RWPE2 (cell line): ENCODE results near the gene PACS1.

Source experiments
- ATAC-seq: fragments of 200-7000 bp; cut with Tn5 transposase; 3 replicates; pipeline ENCODE4 v1.9.1; 2021; ENCODE audit warnings: low read depth
- DNase-seq: peaks from one replicate; pipeline ENCODE4 v3.0.0-alpha.2; 2020; ENCODE audit warnings: low spot score
- H3K27ac ChIP-seq: fragments of 450-650 bp; 2 replicates; pipeline ENCODE4 v1.5.1; 2017; ENCODE audit warnings: mild to moderate bottlenecking; ENCODE audit not compliant: poor library complexity, severe bottlenecking
- H3K27me3 ChIP-seq: fragments of 250-450 bp; sonication (Bioruptor Pico); 2 replicates; pipeline ENCODE4 v1.5.1; 2021; ENCODE audit warnings: mild to moderate bottlenecking, moderate library complexity; ENCODE audit not compliant: insufficient read depth, poor library complexity, severe bottlenecking
- H3K36me3 ChIP-seq: fragments of 250-450 bp; sonication (Bioruptor Pico); 2 replicates; pipeline ENCODE4 v1.5.1; 2020; ENCODE audit warnings: low read depth, mild to moderate bottlenecking, moderate library complexity
- H3K4me1 ChIP-seq: fragments of 250-450 bp; sonication (Bioruptor Pico); 2 replicates; pipeline ENCODE4 v1.5.1; 2021; ENCODE audit warnings: mild to moderate bottlenecking, moderate library complexity; ENCODE audit not compliant: insufficient read depth, poor library complexity, severe bottlenecking
- H3K4me3 ChIP-seq: fragments of 250-450 bp; sonication (Bioruptor Pico); 2 replicates; pipeline ENCODE4 v1.5.1; 2021; ENCODE audit warnings: mild to moderate bottlenecking, moderate library complexity; ENCODE audit not compliant: severe bottlenecking
- H3K9me3 ChIP-seq: fragments of 250-450 bp; sonication (Bioruptor Pico); 2 replicates; pipeline ENCODE4 v1.5.1; 2021; ENCODE audit warnings: mild to moderate bottlenecking, moderate library complexity; ENCODE audit not compliant: severe bottlenecking
- CTCF ChIP-seq: fragments of 450-650 bp; IDR thresholded peaks from one replicate; pipeline ENCODE4 v1.5.1; 2017; ENCODE audit warnings: mild to moderate bottlenecking, moderate library complexity; ENCODE audit not compliant: poor library complexity, severe bottlenecking

The PACS1 gene

DNA sequence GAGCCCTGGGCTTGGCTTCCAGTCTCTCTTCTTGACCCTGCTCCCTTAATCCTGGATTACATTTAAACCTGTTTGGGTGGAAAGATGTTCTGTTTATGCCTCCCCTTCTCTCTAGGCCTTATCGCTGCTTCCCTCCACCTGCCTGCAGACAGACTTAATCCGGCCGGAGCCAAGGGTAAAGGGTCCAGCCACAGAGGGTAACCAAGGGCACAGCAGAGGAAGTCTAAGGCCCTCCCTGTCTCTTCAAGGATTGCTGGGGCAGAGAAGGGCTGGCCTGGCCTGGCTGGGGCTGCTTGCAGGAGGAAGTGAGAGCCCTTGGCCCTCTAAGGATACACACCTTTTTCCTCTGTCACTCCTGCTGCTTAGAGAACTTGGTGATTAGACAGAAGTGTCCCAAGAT, 23.2 kb upstream of the PACS1 start:
- no peak for ATAC-seq
- no peak for DNase-seq
- Histone ChIP-seq H3K36me3 (no peaks in the 10 kb centered on the region), H3K4me3 (no peak overlapping the region), H3K9me3 (no peaks in the 10 kb centered on the region), H3K4me1 (peaks cover 8% of the 10 kb centered on the region), H3K27me3 (no peaks in the 10 kb centered on the region), H3K27ac (no peak overlapping the region)
- no peak for TF ChIP-seq CTCF

GRCh38 chr11:66047541-66048365, 22.3 kb upstream of the PACS1 start:
- Histone ChIP-seq H3K27me3 (no peaks in the 10 kb centered on the region), H3K36me3 (peaks cover 4% of the 10 kb centered on the region; the same call in 1 of the 2 replicates), H3K4me1 (peaks cover 8% of the 10 kb centered on the region), H3K4me3 (no peak overlapping the region), H3K9me3 (no peaks in the 10 kb centered on the region), H3K27ac (no peak overlapping the region)
- DNase-seq (no peak), ATAC-seq (no peak)
- no peak for TF ChIP-seq CTCF

DNA sequence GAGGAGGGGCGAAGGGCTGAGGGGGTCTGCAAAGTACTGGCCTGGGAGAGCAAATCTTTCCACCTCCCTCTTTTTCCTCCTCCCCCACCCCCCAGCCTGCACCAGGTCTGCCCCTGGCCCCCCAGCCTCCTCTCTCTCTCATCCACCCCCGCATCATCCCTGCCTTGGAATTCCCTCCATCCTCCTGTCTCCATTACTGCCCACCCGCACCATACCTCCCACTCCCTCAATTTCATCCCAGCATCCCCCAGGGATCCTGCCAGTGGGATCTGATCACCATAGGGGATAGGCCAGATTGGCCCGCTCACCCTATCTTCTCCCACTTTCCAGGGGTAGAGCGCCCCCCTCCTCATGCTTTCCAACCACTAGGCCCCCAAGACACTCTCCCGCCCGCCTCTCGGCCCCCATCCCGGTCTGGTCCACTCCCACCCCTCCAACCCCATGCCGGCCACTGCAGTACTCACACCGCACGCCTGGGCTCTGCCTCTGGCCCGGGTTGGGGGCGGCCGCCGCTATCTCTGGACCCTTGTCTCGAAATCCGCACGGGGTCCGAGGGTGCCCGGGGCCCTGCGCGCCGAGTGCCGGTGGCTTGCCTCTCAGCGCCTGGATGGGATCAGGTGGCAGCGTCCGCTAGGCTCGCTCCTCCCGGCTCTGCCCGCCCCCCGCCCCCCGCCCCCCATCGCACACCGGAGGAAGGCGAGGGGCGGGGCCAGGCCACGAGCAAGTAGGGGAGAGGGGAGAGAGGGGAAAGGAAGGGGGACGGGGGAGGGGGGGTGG, 21.3 kb upstream of the PACS1 start, which contains the start of gene GAL3ST3:
Gene GAL3ST3, minus strand, starts transcription at position 615 of the 777 bp plus-strand sequence. CDS start 3,746 bp downstream, outside the sequence.
- TF ChIP-seq CTCF, result no peak
- Histone ChIP-seq H3K27ac (no peak within 1 kb of the TSS), H3K27me3 (no peaks in the 10 kb centered on the region), H3K9me3 (no peaks in the 10 kb centered on the region), H3K36me3 (peaks cover 12% of the 10 kb centered on the region), H3K4me3 (no peak within 1 kb of the TSS), H3K4me1 (peaks cover 14% of the 10 kb centered on the region)
- DNase-seq, result no peak
- ATAC-seq, result no peak

DNA sequence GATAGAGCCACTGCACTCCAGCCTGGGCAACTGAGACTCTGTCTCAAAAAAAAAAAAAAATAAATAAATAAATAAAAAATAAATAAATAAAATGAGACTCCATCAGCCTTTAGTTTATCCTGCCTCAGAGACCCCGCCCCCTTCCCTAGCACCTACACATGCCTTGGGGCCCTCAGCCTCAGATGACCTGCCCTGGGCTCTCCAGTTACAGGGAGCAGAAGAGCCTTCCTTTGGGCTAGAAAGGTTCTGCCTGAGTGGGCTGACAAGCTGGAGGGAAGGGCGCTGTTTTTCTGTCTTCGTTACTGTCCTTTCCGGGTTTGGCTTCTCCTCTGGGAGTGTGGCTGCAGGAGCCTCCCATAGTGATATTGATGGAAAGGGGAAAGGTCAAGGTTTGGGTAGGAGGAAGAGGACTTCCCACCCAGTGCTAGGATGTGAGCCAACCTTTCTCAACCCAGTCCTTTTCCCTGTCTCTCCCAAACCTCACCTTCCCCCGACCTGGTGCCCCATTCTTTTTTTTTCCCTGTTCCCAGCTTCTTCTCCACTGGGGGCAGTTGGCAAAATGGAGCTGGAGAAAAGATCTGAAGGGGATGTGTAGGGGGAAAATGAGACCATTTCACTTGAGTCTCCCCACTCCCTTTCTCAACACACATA, 19.4 kb upstream of the PACS1 start:
- peak overlapping the region; percentile 71 for H3K27ac ChIP-seq
- H3K36me3 ChIP-seq, result peaks cover 32% of the 10 kb centered on the region
- no peak for ATAC-seq
- H3K9me3 ChIP-seq, result no peaks in the 10 kb centered on the region
- no peak for TF ChIP-seq CTCF
- H3K4me3 ChIP-seq, result no peak overlapping the region
- DNase-seq, result no peak
- no peaks in the 10 kb centered on the region for H3K27me3 ChIP-seq
- peaks cover 14% of the 10 kb centered on the region for H3K4me1 ChIP-seq
